WTC11 (cell line): ENCODE measurements around the gene TNIK. TPM values are rescaled to one million over a fixed set of nuclear protein-coding genes. Genes with fewer than 3 reads are reported as not detected.

Experiments used
- ATAC-seq: fragments of 200-7000 bp; cut with Tn5 transposase; 2 replicates; pipeline ENCODE4 v1.10.0; 2021; ENCODE audit warnings: mild to moderate bottlenecking, moderate library complexity
- CTCF ChIA-PET: fragments of 300-600 bp; sonication (Branson Sonifier 250); formaldehyde crosslinking; loops from one replicate; lab custom pipeline; 2021; ENCODE audit warnings: antibody characterized with exemption; lab: Charles Lee
- POLR2A ChIA-PET: fragments of 350-600 bp; sonication (Branson Sonifier 250); formaldehyde crosslinking; loops from one replicate; lab custom pipeline; 2021; ENCODE audit warnings: antibody characterized with exemption; lab: Charles Lee
- DNase-seq: peaks from one replicate; pipeline ENCODE4 v3.0.0; 2021; ENCODE audit warnings: low spot score
- H3K27ac Mint-ChIP-seq: 2 replicates; pipeline ENCODE4 v1.8.0; 2021; ENCODE audit warnings: mixed read lengths
- H3K27me3 Mint-ChIP-seq: 2 replicates; pipeline ENCODE4 v1.8.0; 2021; ENCODE audit warnings: low read depth, mild to moderate bottlenecking, moderate library complexity, mixed read lengths
- H3K36me3 Mint-ChIP-seq: 2 replicates; pipeline ENCODE4 v1.8.0; 2021; ENCODE audit warnings: mixed read lengths
- H3K4me1 Mint-ChIP-seq: 2 replicates; pipeline ENCODE4 v1.8.0; 2022; ENCODE audit warnings: mixed read lengths
- H3K4me3 Mint-ChIP-seq: 2 replicates; pipeline ENCODE4 v1.8.0; 2021; ENCODE audit warnings: mild to moderate bottlenecking, moderate library complexity, mixed read lengths
- H3K9me3 Mint-ChIP-seq: 2 replicates; pipeline ENCODE4 v1.8.0; 2021; ENCODE audit warnings: mixed read lengths
- ATF1 ChIP-seq: sonication (generic); formaldehyde crosslinking; IDR thresholded peaks from 2 replicates; pipeline ENCODE4 v1.8.1; 2023; ENCODE audit warnings: mild to moderate bottlenecking, moderate library complexity, missing genetic modification reagents
- CREB1 ChIP-seq: sonication (generic); formaldehyde crosslinking; IDR thresholded peaks from 2 replicates; pipeline ENCODE4 v1.8.0; 2023; ENCODE audit warnings: mild to moderate bottlenecking, missing genetic modification reagents
- ELF4 ChIP-seq: sonication (generic); formaldehyde crosslinking; IDR thresholded peaks from 2 replicates; pipeline ENCODE4 v1.8.1; 2022; ENCODE audit warnings: low read depth, mild to moderate bottlenecking, moderate library complexity, missing genetic modification reagents
- FOXP1 ChIP-seq: sonication (generic); formaldehyde crosslinking; IDR thresholded peaks from 2 replicates; pipeline ENCODE4 v1.8.0; 2022; ENCODE audit warnings: missing genetic modification reagents, mild to moderate bottlenecking, moderate library complexity, borderline replicate concordance
- HMGA2 ChIP-seq: fragments of 250-450 bp; sonication (Bioruptor Pico); IDR thresholded peaks from 2 replicates; pipeline ENCODE4 v1.4.0; 2021; ENCODE audit warnings: mild to moderate bottlenecking, moderate library complexity
- NFYB ChIP-seq: sonication (generic); formaldehyde crosslinking; conservative IDR thresholded peaks from 2 replicates; pipeline ENCODE4 v1.8.0; 2022; ENCODE audit warnings: low read depth, missing genetic modification reagents
- NR3C1 ChIP-seq: sonication (generic); formaldehyde crosslinking; conservative IDR thresholded peaks from 2 replicates; pipeline ENCODE4 v1.8.1; 2023; ENCODE audit warnings: low read depth, mild to moderate bottlenecking, missing genetic modification reagents
- RELA ChIP-seq: sonication (generic); formaldehyde crosslinking; IDR thresholded peaks from 2 replicates; pipeline ENCODE4 v1.8.1; 2022; ENCODE audit warnings: missing genetic modification reagents, mild to moderate bottlenecking, borderline replicate concordance
- SMAD4 ChIP-seq: sonication (generic); formaldehyde crosslinking; IDR thresholded peaks from 2 replicates; pipeline ENCODE4 v1.8.0; 2022; ENCODE audit warnings: mild to moderate bottlenecking, missing genetic modification reagents
- SOX15 ChIP-seq: fragments of 250-450 bp; sonication (Bioruptor Pico); IDR thresholded peaks from 2 replicates; pipeline ENCODE4 v1.9.0; 2021; ENCODE audit warnings: mild to moderate bottlenecking
- SP1 ChIP-seq: sonication (generic); formaldehyde crosslinking; conservative IDR thresholded peaks from 2 replicates; pipeline ENCODE4 v1.8.1; 2022; ENCODE audit warnings: missing genetic modification reagents
- TEAD1 ChIP-seq: sonication (generic); formaldehyde crosslinking; IDR thresholded peaks from 2 replicates; pipeline ENCODE4 v1.8.0; 2022; ENCODE audit warnings: mild to moderate bottlenecking, missing genetic modification reagents
- ZNF263 ChIP-seq: sonication (generic); formaldehyde crosslinking; IDR thresholded peaks from 2 replicates; pipeline ENCODE4 v1.8.1; 2022; ENCODE audit warnings: low read depth, mild to moderate bottlenecking, moderate library complexity, missing genetic modification reagents
- ZNF423 ChIP-seq: fragments of 250-450 bp; sonication (Bioruptor Pico); IDR thresholded peaks from 2 replicates; pipeline ENCODE4 v2.1.2; 2022; ENCODE audit warnings: mild to moderate bottlenecking, moderate library complexity
- total RNA-seq: library from RNA; stranded (reverse); gene quantifications from 3 replicates; pipeline ENCODE4 v1.2.3, GENCODE V29; 2021
- TF ChIP-seq, protein P1 (sequence below): sonication (generic); formaldehyde crosslinking; IDR thresholded peaks from 2 replicates; pipeline ENCODE4 v1.8.0; 2022; ENCODE audit warnings: mild to moderate bottlenecking, missing genetic modification reagents
- TF ChIP-seq, protein P2 (sequence below): sonication (generic); formaldehyde crosslinking; IDR thresholded peaks from 2 replicates; pipeline ENCODE4 v1.8.0; 2023; ENCODE audit warnings: missing genetic modification reagents
- TF ChIP-seq, protein P3 (sequence below): sonication (generic); formaldehyde crosslinking; IDR thresholded peaks from 2 replicates; pipeline ENCODE4 v1.8.1; 2022; ENCODE audit warnings: missing genetic modification reagents, borderline replicate concordance
- TF ChIP-seq, protein P4 (sequence below): sonication (generic); formaldehyde crosslinking; IDR thresholded peaks from 2 replicates; pipeline ENCODE4 v1.8.1; 2023; ENCODE audit warnings: mild to moderate bottlenecking, missing genetic modification reagents, borderline replicate concordance
- TF ChIP-seq, protein P5 (sequence below): sonication (generic); formaldehyde crosslinking; IDR thresholded peaks from 2 replicates; pipeline ENCODE4 v1.8.0; 2023; ENCODE audit warnings: mild to moderate bottlenecking, missing genetic modification reagents
- TF ChIP-seq, protein P6 (sequence below): sonication (generic); formaldehyde crosslinking; IDR thresholded peaks from 2 replicates; pipeline ENCODE4 v1.8.1; 2023; ENCODE audit warnings: mild to moderate bottlenecking, missing genetic modification reagents
- TF ChIP-seq, protein P7 (sequence below): sonication (generic); formaldehyde crosslinking; IDR thresholded peaks from 2 replicates; pipeline ENCODE4 v1.8.1; 2022; ENCODE audit warnings: mild to moderate bottlenecking, moderate library complexity, missing genetic modification reagents

TNIK gene
- total RNA-seq, 1 experiment from 2014 or later, result 50.3 TPM

DNA sequence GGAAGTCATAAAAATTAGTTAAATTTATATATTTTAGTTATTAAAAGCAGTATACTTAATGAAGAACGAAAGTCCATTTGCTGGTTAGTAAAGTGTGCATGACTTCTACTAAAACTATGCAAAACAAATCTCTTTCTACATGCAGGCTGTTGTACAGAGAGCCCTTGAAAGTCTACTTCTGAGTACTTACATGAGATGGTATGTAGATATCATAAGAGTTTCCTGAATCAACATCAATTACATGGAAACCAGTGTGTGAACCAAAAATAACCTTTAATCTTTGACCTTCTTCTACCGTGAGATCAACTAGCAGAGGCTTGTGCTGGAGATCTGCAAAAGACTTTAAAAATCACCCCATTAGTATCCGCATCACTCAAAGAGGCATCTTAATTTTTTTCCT lies 391.5 kb downstream of the TNIK start:
- no peak for DNase-seq
- H3K4me3 Mint-ChIP-seq, result no peak overlapping the region
- CTCF ChIA-PET, result no interaction called here
- no peaks in the 10 kb centered on the region for H3K4me1 Mint-ChIP-seq
- ATAC-seq, result no peak
- POLR2A ChIA-PET, result no interaction called here
- peaks cover 39% of the 10 kb centered on the region for H3K36me3 Mint-ChIP-seq
- no peak overlapping the region for H3K27ac Mint-ChIP-seq
- H3K27me3 Mint-ChIP-seq, result no peaks in the 10 kb centered on the region
- TF ChIP-seq ATF1 (CRISPR knock-in tag) (no peak), HMGA2 (no peak), FOXP1 (CRISPR knock-in tag) (no peak), ELF4 (no peak), CREB1 (CRISPR knock-in tag) (no peak), ZNF423 (CRISPR knock-in tag) (no peak), SOX15 (CRISPR knock-in tag) (no peak), SMAD4 (CRISPR knock-in tag) (no peak)
- TF ChIP-seq, protein P1, sequence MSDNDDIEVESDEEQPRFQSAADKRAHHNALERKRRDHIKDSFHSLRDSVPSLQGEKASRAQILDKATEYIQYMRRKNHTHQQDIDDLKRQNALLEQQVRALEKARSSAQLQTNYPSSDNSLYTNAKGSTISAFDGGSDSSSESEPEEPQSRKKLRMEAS (CRISPR knock-in tag), result no peak
- TF ChIP-seq, protein P2, sequence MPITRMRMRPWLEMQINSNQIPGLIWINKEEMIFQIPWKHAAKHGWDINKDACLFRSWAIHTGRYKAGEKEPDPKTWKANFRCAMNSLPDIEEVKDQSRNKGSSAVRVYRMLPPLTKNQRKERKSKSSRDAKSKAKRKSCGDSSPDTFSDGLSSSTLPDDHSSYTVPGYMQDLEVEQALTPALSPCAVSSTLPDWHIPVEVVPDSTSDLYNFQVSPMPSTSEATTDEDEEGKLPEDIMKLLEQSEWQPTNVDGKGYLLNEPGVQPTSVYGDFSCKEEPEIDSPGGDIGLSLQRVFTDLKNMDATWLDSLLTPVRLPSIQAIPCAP (CRISPR knock-in tag), result no peak
- TF ChIP-seq, protein P3, sequence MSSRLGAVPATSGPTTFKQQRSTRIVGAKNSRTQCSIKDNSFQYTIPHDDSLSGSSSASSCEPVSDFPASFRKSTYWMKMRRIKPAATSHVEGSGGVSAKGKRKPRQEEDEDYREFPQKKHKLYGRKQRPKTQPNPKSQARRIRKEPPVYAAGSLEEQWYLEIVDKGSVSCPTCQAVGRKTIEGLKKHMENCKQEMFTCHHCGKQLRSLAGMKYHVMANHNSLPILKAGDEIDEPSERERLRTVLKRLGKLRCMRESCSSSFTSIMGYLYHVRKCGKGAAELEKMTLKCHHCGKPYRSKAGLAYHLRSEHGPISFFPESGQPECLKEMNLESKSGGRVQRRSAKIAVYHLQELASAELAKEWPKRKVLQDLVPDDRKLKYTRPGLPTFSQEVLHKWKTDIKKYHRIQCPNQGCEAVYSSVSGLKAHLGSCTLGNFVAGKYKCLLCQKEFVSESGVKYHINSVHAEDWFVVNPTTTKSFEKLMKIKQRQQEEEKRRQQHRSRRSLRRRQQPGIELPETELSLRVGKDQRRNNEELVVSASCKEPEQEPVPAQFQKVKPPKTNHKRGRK, result no peak
- TF ChIP-seq, protein P4, sequence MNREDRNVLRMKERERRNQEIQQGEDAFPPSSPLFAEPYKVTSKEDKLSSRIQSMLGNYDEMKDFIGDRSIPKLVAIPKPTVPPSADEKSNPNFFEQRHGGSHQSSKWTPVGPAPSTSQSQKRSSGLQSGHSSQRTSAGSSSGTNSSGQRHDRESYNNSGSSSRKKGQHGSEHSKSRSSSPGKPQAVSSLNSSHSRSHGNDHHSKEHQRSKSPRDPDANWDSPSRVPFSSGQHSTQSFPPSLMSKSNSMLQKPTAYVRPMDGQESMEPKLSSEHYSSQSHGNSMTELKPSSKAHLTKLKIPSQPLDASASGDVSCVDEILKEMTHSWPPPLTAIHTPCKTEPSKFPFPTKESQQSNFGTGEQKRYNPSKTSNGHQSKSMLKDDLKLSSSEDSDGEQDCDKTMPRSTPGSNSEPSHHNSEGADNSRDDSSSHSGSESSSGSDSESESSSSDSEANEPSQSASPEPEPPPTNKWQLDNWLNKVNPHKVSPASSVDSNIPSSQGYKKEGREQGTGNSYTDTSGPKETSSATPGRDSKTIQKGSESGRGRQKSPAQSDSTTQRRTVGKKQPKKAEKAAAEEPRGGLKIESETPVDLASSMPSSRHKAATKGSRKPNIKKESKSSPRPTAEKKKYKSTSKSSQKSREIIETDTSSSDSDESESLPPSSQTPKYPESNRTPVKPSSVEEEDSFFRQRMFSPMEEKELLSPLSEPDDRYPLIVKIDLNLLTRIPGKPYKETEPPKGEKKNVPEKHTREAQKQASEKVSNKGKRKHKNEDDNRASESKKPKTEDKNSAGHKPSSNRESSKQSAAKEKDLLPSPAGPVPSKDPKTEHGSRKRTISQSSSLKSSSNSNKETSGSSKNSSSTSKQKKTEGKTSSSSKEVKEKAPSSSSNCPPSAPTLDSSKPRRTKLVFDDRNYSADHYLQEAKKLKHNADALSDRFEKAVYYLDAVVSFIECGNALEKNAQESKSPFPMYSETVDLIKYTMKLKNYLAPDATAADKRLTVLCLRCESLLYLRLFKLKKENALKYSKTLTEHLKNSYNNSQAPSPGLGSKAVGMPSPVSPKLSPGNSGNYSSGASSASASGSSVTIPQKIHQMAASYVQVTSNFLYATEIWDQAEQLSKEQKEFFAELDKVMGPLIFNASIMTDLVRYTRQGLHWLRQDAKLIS (CRISPR knock-in tag), result no peak
- TF ChIP-seq, protein P5, sequence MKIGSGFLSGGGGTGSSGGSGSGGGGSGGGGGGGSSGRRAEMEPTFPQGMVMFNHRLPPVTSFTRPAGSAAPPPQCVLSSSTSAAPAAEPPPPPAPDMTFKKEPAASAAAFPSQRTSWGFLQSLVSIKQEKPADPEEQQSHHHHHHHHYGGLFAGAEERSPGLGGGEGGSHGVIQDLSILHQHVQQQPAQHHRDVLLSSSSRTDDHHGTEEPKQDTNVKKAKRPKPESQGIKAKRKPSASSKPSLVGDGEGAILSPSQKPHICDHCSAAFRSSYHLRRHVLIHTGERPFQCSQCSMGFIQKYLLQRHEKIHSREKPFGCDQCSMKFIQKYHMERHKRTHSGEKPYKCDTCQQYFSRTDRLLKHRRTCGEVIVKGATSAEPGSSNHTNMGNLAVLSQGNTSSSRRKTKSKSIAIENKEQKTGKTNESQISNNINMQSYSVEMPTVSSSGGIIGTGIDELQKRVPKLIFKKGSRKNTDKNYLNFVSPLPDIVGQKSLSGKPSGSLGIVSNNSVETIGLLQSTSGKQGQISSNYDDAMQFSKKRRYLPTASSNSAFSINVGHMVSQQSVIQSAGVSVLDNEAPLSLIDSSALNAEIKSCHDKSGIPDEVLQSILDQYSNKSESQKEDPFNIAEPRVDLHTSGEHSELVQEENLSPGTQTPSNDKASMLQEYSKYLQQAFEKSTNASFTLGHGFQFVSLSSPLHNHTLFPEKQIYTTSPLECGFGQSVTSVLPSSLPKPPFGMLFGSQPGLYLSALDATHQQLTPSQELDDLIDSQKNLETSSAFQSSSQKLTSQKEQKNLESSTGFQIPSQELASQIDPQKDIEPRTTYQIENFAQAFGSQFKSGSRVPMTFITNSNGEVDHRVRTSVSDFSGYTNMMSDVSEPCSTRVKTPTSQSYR (CRISPR knock-in tag), result no peak
- H3K9me3 Mint-ChIP-seq, result no peaks in the 10 kb centered on the region

DNA sequence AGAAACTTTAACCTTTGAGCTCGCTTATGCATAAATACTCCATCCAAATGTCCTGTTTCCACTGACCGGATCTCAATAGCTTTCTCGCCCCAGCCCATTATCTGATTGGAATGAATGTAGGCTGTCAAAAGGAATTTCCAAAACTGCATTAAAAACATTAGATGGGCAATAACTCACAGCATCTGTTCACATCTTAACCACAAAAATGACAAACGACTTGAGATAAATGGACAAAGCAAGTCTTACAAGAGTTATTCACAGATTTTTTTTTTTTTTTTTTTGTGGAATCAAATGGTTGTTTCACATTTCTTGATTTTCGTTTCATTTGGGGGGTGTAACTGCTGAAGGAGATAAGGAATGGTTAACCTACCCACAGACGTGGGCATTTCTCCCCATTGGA lies 394.0 kb downstream of the TNIK start:
- H3K4me1 Mint-ChIP-seq, result peaks cover 19% of the 10 kb centered on the region
- no peak overlapping the region for H3K27ac Mint-ChIP-seq
- CTCF ChIA-PET, result no interaction called here
- peaks cover 41% of the 10 kb centered on the region for H3K36me3 Mint-ChIP-seq
- no peaks in the 10 kb centered on the region for H3K9me3 Mint-ChIP-seq
- POLR2A ChIA-PET, result no interaction called here
- DNase-seq (no peak), ATAC-seq (no peak)
- no peaks in the 10 kb centered on the region for H3K27me3 Mint-ChIP-seq
- H3K4me3 Mint-ChIP-seq, result no peak overlapping the region
- no peak for TF ChIP-seq TEAD1 (CRISPR knock-in tag)
- TF ChIP-seq, protein P6, sequence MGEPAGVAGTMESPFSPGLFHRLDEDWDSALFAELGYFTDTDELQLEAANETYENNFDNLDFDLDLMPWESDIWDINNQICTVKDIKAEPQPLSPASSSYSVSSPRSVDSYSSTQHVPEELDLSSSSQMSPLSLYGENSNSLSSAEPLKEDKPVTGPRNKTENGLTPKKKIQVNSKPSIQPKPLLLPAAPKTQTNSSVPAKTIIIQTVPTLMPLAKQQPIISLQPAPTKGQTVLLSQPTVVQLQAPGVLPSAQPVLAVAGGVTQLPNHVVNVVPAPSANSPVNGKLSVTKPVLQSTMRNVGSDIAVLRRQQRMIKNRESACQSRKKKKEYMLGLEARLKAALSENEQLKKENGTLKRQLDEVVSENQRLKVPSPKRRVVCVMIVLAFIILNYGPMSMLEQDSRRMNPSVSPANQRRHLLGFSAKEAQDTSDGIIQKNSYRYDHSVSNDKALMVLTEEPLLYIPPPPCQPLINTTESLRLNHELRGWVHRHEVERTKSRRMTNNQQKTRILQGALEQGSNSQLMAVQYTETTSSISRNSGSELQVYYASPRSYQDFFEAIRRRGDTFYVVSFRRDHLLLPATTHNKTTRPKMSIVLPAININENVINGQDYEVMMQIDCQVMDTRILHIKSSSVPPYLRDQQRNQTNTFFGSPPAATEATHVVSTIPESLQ (CRISPR knock-in tag), result no peak
- TF ChIP-seq, protein P7, sequence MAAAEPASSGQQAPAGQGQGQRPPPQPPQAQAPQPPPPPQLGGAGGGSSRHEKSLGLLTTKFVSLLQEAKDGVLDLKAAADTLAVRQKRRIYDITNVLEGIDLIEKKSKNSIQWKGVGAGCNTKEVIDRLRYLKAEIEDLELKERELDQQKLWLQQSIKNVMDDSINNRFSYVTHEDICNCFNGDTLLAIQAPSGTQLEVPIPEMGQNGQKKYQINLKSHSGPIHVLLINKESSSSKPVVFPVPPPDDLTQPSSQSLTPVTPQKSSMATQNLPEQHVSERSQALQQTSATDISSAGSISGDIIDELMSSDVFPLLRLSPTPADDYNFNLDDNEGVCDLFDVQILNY (CRISPR knock-in tag), result no peak
- TF ChIP-seq NR3C1, result no peak
- no peak for TF ChIP-seq RELA (CRISPR knock-in tag)
- TF ChIP-seq NFYB (CRISPR knock-in tag), result no peak
- TF ChIP-seq SP1 (CRISPR knock-in tag), result no peak
- TF ChIP-seq ZNF263, result no peak
- TF ChIP-seq, protein P5 (CRISPR knock-in tag), result no peak
- no peak for TF ChIP-seq CREB1 (CRISPR knock-in tag)
